ENCODE data around the gene SORBS2. TPM values are rescaled to one million over a fixed set of nuclear protein-coding genes. Genes with fewer than 3 reads are reported as not detected.

The SORBS2 gene
- total RNA-seq, 1 experiment from 2014 or later: 44.5 TPM

- TF ChIP-seq, protein P1, sequence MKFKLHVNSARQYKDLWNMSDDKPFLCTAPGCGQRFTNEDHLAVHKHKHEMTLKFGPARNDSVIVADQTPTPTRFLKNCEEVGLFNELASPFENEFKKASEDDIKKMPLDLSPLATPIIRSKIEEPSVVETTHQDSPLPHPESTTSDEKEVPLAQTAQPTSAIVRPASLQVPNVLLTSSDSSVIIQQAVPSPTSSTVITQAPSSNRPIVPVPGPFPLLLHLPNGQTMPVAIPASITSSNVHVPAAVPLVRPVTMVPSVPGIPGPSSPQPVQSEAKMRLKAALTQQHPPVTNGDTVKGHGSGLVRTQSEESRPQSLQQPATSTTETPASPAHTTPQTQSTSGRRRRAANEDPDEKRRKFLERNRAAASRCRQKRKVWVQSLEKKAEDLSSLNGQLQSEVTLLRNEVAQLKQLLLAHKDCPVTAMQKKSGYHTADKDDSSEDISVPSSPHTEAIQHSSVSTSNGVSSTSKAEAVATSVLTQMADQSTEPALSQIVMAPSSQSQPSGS (CRISPR knock-in tag; IDR thresholded peaks at IDR 0.05; ENCODE audit: borderline replicate concordance, low read depth): no peak
- TF ChIP-seq, protein P2, sequence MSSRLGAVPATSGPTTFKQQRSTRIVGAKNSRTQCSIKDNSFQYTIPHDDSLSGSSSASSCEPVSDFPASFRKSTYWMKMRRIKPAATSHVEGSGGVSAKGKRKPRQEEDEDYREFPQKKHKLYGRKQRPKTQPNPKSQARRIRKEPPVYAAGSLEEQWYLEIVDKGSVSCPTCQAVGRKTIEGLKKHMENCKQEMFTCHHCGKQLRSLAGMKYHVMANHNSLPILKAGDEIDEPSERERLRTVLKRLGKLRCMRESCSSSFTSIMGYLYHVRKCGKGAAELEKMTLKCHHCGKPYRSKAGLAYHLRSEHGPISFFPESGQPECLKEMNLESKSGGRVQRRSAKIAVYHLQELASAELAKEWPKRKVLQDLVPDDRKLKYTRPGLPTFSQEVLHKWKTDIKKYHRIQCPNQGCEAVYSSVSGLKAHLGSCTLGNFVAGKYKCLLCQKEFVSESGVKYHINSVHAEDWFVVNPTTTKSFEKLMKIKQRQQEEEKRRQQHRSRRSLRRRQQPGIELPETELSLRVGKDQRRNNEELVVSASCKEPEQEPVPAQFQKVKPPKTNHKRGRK (CRISPR knock-in tag; IDR thresholded peaks at IDR 0.05; ENCODE audit: borderline replicate concordance): no peak
- TF ChIP-seq ATF3 (CRISPR knock-in tag; conservative IDR thresholded peaks at IDR 0.05) (no peak), ATF1 (CRISPR knock-in tag; IDR thresholded peaks at IDR 0.05) (no peak), ELF4 (CRISPR knock-in tag; IDR thresholded peaks at IDR 0.05; ENCODE audit: low read depth) (no peak), ZNF671 (CRISPR knock-in tag; IDR thresholded peaks at IDR 0.05) (no peak), FOXP1 (CRISPR knock-in tag; IDR thresholded peaks at IDR 0.05; ENCODE audit: borderline replicate concordance) (no peak), FOXJ3 (CRISPR knock-in tag; IDR thresholded peaks at IDR 0.05; ENCODE audit: borderline replicate concordance) (no peak)
- TF ChIP-seq, protein P3, sequence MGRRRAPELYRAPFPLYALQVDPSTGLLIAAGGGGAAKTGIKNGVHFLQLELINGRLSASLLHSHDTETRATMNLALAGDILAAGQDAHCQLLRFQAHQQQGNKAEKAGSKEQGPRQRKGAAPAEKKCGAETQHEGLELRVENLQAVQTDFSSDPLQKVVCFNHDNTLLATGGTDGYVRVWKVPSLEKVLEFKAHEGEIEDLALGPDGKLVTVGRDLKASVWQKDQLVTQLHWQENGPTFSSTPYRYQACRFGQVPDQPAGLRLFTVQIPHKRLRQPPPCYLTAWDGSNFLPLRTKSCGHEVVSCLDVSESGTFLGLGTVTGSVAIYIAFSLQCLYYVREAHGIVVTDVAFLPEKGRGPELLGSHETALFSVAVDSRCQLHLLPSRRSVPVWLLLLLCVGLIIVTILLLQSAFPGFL (CRISPR knock-in tag; IDR thresholded peaks at IDR 0.05; ENCODE audit: borderline replicate concordance): no peak
These were observed 129.8 kb downstream of the SORBS2 start (continued) for GRCh38 chr4:185682236-185682635.

- Mint-ChIP-seq H3K27ac (no peak overlapping the region), H3K27me3 (ENCODE audit: low read depth) (no peaks in the 10 kb centered on the region), H3K4me1 (peaks cover 18% of the 10 kb centered on the region), H3K36me3 (peaks cover 7% of the 10 kb centered on the region), H3K9me3 (peaks cover 4% of the 10 kb centered on the region; the same call in 1 of the 2 replicates), H3K4me3 (no peak overlapping the region)
- ChIA-PET CTCF (no interaction called here), POLR2A (no interaction called here)
- ATAC-seq (no peak), DNase-seq (ENCODE audit: low spot score) (no peak)
- no peak for TF ChIP-seq ZBTB21 (CRISPR knock-in tag; IDR thresholded peaks at IDR 0.05; ENCODE audit: borderline replicate concordance)
- TF ChIP-seq RELA (CRISPR knock-in tag; IDR thresholded peaks at IDR 0.05; ENCODE audit: borderline replicate concordance): no peak
- TF ChIP-seq MAX (CRISPR knock-in tag; IDR thresholded peaks at IDR 0.05): no peak
- TF ChIP-seq KAT7 (CRISPR knock-in tag; IDR thresholded peaks at IDR 0.05; ENCODE audit: borderline replicate concordance): no peak
- TF ChIP-seq ATF1 (CRISPR knock-in tag; IDR thresholded peaks at IDR 0.05): no peak
- no peak for TF ChIP-seq ZNF219 (CRISPR knock-in tag; IDR thresholded peaks at IDR 0.05; ENCODE audit: borderline replicate concordance)
- no peak for TF ChIP-seq SMAD4 (CRISPR knock-in tag; IDR thresholded peaks at IDR 0.05)
These were observed 130.4 kb downstream of the SORBS2 start for GRCh38 chr4:185681604-185682003.

- peak; percentile 70 for ATAC-seq
- peaks cover 4% of the 10 kb centered on the region; the same call in 1 of the 2 replicates for H3K9me3 Mint-ChIP-seq
- no peak overlapping the region for H3K4me3 Mint-ChIP-seq
- ChIA-PET POLR2A (no interaction called here), CTCF (no interaction called here)
- H3K36me3 Mint-ChIP-seq: peaks cover 7% of the 10 kb centered on the region
- H3K27ac Mint-ChIP-seq: no peak overlapping the region
- TF ChIP-seq ZNF416 (CRISPR knock-in tag; IDR thresholded peaks at IDR 0.05) (no peak), NR1H2 (CRISPR knock-in tag; IDR thresholded peaks at IDR 0.05) (no peak), JAZF1 (CRISPR knock-in tag; IDR thresholded peaks at IDR 0.05) (no peak), HMGXB4 (CRISPR knock-in tag; IDR thresholded peaks at IDR 0.05) (no peak), ZNF121 (CRISPR knock-in tag; IDR thresholded peaks at IDR 0.05) (no peak), FOXK1 (CRISPR knock-in tag; IDR thresholded peaks at IDR 0.05) (no peak), ZNF671 (CRISPR knock-in tag; IDR thresholded peaks at IDR 0.05) (no peak), SMAD4 (CRISPR knock-in tag; IDR thresholded peaks at IDR 0.05) (no peak), ZNF396 (CRISPR knock-in tag; IDR thresholded peaks at IDR 0.05; ENCODE audit: borderline replicate concordance) (no peak)
- TF ChIP-seq, protein P4, sequence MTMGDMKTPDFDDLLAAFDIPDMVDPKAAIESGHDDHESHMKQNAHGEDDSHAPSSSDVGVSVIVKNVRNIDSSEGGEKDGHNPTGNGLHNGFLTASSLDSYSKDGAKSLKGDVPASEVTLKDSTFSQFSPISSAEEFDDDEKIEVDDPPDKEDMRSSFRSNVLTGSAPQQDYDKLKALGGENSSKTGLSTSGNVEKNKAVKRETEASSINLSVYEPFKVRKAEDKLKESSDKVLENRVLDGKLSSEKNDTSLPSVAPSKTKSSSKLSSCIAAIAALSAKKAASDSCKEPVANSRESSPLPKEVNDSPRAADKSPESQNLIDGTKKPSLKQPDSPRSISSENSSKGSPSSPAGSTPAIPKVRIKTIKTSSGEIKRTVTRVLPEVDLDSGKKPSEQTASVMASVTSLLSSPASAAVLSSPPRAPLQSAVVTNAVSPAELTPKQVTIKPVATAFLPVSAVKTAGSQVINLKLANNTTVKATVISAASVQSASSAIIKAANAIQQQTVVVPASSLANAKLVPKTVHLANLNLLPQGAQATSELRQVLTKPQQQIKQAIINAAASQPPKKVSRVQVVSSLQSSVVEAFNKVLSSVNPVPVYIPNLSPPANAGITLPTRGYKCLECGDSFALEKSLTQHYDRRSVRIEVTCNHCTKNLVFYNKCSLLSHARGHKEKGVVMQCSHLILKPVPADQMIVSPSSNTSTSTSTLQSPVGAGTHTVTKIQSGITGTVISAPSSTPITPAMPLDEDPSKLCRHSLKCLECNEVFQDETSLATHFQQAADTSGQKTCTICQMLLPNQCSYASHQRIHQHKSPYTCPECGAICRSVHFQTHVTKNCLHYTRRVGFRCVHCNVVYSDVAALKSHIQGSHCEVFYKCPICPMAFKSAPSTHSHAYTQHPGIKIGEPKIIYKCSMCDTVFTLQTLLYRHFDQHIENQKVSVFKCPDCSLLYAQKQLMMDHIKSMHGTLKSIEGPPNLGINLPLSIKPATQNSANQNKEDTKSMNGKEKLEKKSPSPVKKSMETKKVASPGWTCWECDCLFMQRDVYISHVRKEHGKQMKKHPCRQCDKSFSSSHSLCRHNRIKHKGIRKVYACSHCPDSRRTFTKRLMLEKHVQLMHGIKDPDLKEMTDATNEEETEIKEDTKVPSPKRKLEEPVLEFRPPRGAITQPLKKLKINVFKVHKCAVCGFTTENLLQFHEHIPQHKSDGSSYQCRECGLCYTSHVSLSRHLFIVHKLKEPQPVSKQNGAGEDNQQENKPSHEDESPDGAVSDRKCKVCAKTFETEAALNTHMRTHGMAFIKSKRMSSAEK (CRISPR knock-in tag; IDR thresholded peaks at IDR 0.05; ENCODE audit: borderline replicate concordance): no peak
- peaks cover 18% of the 10 kb centered on the region for H3K4me1 Mint-ChIP-seq
- no peak for DNase-seq (ENCODE audit: low spot score)
- no peaks in the 10 kb centered on the region for H3K27me3 Mint-ChIP-seq (ENCODE audit: low read depth)
These were observed 131.4 kb downstream of the SORBS2 start for GRCh38 chr4:185680617-185681016.

Data from WTC11 (cell line).